GM12874 (cell line): Measurements from ENCODE around the gene SYPL1.

Source experiments
- TF ChIP-seq, protein P1 (sequence below): IDR thresholded peaks from 2 replicates; pipeline ENCODE4 v1.5.1; 2011; ENCODE audit warnings: low read depth, mild to moderate bottlenecking, control low read depth, low read length, moderate library complexity; ENCODE audit not compliant: insufficient read depth

Gene SYPL1

DNA sequence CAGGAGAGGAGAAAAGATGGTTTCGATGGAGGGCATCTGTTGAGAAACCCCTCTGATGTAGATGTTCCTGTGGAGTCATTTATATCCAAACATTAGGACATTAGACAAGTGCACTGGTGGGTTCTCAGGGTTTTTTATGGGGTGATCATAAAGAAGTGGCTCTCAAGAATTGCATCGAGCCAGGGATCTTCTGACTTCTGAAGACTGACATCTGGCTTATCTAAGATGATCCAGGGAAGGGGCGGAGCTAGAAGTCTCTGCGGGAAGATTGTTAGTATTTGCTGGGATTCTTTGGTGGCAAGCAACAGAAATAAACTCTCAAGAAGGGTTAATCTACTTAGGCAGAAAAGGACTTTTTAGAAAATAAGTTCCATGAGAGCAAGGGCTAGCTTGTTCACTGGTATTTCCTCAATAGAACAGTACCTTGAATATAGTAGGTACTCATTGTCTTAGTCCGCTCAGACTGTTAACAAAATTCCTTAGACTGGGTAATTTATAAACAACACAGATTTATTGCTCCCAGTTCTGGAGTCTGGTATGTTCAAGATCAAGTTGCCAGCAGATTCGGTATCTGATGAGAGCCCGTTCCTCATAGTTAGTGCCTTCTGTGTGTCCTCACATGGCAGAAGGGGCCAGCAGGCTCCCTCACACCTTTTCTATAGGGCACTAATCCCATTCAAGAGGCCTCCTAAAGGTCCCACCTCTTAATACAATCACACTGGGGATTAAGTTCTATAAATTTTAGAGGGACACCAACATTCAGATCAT lies 28.5 kb upstream of the SYPL1 start:
- TF ChIP-seq, protein P1, sequence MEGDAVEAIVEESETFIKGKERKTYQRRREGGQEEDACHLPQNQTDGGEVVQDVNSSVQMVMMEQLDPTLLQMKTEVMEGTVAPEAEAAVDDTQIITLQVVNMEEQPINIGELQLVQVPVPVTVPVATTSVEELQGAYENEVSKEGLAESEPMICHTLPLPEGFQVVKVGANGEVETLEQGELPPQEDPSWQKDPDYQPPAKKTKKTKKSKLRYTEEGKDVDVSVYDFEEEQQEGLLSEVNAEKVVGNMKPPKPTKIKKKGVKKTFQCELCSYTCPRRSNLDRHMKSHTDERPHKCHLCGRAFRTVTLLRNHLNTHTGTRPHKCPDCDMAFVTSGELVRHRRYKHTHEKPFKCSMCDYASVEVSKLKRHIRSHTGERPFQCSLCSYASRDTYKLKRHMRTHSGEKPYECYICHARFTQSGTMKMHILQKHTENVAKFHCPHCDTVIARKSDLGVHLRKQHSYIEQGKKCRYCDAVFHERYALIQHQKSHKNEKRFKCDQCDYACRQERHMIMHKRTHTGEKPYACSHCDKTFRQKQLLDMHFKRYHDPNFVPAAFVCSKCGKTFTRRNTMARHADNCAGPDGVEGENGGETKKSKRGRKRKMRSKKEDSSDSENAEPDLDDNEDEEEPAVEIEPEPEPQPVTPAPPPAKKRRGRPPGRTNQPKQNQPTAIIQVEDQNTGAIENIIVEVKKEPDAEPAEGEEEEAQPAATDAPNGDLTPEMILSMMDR, result no peak

DNA sequence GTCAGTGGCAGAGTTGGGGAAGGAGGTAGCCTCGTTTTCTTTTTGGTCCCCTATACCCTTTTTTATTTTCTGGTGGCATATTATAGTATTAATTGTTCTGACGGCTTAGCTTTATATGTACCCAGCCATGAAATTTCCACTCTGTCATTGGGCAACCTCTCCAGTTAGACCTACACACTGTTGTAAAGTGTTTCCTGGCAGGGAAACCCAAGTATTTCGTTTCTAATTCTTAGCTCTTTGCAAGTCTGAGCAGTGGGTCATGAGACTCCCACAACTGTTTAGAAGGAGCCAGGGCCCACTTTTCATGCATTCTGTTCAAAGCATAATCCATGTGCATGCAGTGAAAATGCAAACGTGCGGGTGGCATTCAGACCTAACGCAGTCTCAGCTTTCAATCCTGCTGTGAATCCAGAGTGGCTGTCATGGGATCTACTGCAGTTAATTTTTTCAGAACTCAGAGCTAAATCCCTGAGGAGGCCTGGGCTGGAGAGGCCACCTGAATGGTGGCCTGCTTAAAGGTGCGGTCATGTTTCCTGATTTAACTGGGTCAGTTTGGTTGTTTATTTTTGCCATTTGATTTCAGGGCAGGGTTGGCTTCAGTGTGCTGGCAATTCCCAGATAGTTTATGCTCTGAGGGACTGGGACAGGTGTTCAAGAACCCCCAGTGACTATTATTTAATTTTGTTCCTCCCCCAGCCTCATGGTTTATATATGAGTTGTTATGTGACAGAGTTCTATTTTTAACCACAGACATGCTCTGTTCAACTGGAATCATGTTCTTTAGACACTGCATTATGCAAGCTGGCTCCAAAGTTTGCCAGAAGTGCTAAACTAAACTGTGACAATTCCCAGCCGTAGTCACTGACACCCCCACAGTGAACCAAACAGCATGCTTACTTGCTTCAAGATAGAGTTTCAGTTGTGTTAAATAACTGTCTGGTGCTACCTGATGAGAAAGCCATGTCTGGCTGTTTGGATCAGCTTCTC lies 27.4 kb upstream of the SYPL1 start:
- TF ChIP-seq, protein P1, result no peak

DNA sequence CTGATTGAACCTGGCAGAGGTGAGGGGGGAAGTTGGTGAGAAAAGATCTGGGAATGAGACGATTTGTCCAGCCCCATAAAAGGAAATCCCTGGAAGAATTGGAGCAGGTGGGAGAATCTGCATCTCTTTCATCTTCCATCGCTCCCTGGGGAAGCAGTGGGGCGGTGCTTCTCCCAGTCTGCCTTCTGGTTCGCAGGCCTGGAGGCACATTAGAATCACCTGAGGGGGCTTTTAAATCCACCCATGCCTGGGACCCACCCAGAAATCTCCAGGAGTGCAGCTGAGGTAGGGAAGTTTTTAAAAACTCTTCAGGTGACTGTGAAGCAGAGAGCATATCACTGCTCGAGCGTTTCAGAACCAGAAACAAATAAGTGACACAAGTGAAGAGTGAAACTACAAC lies 26.7 kb upstream of the SYPL1 start:
- TF ChIP-seq, protein P1, result no peak

DNA sequence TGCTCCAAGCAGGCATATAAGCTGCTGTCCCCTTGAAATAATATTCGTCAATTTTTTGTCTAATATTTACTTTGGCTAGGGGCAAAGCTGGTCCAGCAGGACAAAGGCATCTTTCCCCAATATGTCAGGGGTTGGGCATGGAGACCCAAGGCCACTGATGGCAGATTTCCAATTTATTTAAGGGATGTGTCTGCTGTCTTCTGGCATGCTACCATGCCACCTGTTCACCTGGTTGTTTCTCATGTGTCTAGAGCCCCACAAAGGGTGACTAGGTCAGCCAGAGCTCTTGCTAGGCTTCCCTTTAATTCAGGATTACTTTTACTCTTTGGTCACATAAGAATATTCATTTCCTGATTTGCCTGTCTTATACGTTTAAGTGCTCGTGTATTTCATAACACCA lies 22.1 kb upstream of the SYPL1 start:
- TF ChIP-seq, protein P1, result no peak

DNA sequence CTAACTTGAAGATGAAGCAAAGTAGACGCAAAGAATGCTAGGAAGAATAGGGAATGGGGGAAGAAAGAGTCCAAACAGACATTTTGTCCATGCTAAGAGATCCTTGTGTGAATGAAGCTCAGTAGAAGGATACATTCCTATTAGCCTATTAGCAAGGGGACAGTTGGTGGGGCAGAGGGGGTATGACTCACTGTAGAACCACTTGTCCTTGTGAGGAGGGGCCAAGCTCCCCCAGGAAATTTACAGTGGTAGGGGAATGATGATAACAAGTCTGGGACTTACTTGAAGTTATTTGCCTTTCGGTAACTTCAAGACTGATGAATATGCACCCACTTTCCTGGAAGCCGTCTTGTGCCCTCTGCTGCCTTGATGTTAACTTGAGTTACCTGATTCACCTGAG lies 17.2 kb upstream of the SYPL1 start:
- TF ChIP-seq, protein P1, result no peak

DNA sequence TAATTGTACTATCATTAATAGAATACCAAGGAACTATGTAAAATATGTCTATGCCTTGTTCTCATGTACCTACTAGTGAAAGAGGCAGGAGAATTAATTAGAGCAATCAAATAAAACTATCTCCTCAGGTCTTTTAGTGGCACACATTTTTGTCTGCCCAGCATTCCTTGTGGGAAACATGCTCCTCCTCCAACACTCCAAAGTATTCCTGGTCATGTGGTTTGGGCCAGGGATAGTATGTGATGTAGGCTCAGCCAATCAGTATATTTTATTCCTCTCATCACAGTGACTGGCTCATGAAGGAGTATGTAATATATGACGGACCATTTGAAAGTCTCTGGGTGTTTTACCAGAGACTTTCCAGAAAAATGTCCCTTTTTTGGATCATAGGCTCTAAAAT lies 16.7 kb upstream of the SYPL1 start:
- TF ChIP-seq, protein P1, result no peak

DNA sequence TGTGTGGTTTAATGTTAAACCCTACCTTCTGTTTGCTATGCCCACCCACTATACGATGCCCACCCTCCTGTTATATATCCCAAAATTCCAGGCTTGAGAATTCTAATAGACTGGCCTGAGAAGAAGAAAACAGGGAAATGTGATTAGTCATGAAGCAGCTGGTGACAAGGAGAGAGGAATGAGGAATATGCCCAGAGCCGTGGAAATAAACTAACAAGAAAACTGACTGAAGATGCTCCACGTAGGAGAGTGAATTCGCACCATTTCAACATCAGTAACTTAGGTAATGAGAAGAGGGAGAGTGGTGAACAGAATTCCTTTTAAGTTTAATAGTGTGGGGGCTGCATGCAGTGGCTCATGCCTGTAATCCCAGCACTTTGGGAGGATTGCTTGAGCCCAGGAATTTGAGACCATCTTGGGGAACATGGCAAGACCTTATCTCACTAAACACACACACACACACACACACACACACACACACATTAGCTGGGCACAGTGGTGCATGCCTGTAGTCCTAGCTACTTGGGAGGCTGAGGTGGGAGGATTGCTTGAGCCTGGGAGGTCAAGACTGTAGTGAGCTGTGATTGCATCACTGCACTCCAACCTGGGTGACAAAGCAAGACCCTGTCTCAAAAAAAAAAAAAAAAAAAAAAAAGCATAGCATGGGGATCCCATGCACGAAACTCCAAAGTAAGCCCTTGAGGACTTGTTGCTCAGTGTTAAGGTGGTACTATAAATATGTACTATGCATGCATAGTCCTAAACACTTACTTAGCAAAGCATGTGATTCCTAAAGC lies 16.1 kb upstream of the SYPL1 start:
- TF ChIP-seq, protein P1, result no peak
